GM18868 (cell line): Measurements from ENCODE around the gene CCDC54.
"Not testable (repeated sequence)": the region's sequence is repeated elsewhere in the genome, so short reads cannot be mapped to it uniquely, and the experiment has no call there.

Experiments used
- ATAC-seq: cut with Tn5 transposase; IDR thresholded peaks from one replicate; pipeline ENCODE4 v1.9.1; 2021; ENCODE audit warnings: mild to moderate bottlenecking, moderate library complexity; ENCODE audit not compliant: unreplicated experiment

The CCDC54 gene

DNA sequence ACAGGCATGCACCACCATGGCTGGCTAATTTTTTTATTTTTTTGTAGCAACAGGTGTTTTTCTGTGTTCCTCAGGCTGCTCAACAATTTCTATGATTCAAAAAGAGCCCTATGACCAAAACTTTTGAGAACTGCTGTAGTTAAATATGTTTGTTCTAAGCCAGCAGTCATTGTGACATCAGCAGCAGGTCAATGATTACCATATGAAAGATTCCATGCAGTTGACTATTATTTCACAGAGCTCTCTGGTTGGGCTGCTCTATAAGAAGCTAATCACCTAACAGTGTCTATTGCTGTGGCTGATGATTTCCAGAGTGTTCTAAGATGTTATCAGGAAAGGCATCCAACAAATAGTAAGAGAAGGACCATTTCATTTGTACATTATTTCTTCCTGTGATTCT, at the start of gene CCDC54:
TSS of gene CCDC54 (plus strand) at position 289 of the 400 bp plus-strand sequence. CDS start 149 bp downstream, outside the sequence.
- no peak for ATAC-seq

- no peak for ATAC-seq
Observed at GRCh38 chr3:107328069-107328468, 49.2 kb upstream of the CCDC54 start.

- no peak for ATAC-seq
Observed at GRCh38 chr3:107329088-107329487, 48.2 kb upstream of the CCDC54 start.

DNA sequence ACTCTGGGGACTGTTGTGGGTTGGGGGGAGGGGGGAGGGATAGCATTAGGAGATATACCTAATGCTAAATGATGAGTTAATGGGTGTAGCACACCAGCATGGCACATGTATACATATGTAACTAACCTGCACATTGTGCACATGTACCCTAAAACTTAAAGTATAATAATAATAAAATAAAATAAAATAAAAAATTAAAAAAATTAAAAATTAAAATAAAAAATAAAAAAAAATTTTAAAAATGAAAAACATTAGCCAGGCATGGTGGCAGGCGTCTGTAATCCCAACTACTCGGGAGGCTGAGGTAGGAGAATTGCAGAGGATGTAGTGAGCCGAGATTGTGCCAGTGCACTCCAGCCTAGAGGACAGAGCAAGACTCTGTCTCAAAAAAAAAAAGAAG, 37.5 kb upstream of the CCDC54 start:
- not testable (repeated sequence) for ATAC-seq

GRCh38 chr3:107344722-107345121, 32.5 kb upstream of the CCDC54 start:
- ATAC-seq, result no peak

- ATAC-seq, result no peak
Observed at GRCh38 chr3:107345822-107346405, 31.3 kb upstream of the CCDC54 start.

DNA sequence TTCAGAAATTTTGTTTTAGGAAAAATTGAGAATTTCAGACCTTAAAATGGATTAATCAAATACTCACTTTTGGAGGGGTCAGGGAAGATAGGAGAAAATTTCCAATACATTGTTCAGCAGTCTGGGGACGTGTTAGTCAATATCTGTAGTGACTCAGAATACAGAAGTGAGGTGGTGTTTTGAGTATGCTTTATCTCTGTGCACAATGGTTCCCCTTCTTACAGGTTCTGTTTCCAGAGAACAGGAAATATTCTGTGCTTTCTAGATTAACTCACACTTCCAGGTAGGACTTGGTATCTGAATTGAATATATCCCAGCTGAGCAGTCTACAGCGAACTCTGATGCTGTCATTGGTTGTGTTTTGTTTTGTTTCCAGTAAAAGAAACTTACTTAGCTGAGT, 30.7 kb upstream of the CCDC54 start:
- ATAC-seq, result no peak

DNA sequence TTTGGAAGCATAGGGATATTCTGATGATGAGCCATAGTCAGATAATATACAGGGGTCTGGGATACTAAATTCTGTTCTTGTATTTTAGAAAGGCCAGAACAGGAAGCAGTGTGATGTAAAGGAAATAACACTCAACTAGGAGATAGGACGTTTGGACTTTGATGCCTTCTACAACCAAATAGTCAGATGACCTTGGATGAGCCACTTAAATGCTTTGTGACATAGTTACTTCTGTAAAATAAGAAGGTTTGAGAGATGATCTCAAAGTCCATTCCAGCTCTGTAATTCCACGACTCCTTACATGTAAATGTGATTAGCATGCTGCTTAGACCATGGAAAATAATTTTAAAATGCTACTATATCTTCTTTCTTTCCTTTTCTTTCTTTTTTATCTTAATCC, 29.5 kb upstream of the CCDC54 start:
- no peak for ATAC-seq

GRCh38 chr3:107356706-107357105, 20.5 kb upstream of the CCDC54 start:
- ATAC-seq, result no peak

DNA sequence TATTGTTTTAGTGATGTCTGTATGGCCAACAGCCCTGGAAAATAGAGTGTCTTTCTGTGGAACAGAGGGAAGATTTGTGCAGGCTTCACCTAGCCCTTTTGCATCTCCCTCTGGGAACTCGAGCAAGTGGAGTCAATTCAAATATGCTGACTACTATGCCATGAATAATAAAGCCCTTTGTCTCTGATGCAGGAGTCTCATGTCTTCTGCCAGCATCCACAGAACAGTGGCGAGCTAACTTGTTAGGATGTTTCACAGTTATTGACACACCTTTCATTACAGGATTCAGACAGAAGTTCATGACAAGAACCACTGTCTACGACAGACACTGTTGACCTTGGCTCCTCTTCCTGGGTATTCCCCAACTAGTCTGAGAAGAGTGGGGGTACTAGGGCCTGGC, 15.6 kb upstream of the CCDC54 start:
- ATAC-seq, result no peak

DNA sequence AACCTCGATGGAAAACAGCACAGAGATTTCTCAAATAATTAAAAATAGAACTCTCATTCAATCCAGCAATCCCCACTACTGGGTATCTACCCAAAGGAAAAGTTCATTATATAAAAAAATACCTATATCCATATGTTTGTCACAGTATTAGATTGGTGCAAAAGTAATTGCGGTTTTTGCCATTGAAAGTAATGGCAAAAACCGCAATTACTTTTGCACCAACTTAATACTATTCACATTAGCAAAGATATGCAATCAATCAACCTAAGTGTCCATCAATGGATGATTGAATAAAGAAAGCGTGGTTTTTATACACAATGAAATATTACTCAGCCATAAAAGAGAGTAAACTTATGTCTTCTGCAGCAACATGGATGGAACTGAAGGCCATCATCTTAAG, 12.2 kb upstream of the CCDC54 start:
- no peak for ATAC-seq

DNA sequence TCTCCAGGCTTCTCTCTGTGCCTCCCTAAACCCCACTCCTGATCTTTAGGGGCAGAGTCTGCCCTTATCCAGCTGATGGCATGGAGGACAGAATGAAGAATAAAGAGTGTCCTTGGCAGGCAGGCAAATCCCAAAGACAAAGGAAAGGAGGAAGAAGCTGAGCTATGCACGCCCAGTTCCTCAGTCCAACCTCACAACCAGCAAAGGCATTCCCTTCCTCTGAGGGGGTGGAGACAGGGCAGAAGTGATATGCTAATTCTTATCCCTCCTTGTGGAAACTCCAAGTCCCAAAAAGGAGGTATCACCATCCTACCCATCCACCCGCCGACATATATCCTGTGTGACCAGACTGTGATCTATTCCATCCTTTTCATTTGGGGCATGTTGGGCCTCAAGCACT, 10.5 kb upstream of the CCDC54 start:
- ATAC-seq, result no peak

- no peak for ATAC-seq
Observed at GRCh38 chr3:107367353-107367752, 9.9 kb upstream of the CCDC54 start.

DNA sequence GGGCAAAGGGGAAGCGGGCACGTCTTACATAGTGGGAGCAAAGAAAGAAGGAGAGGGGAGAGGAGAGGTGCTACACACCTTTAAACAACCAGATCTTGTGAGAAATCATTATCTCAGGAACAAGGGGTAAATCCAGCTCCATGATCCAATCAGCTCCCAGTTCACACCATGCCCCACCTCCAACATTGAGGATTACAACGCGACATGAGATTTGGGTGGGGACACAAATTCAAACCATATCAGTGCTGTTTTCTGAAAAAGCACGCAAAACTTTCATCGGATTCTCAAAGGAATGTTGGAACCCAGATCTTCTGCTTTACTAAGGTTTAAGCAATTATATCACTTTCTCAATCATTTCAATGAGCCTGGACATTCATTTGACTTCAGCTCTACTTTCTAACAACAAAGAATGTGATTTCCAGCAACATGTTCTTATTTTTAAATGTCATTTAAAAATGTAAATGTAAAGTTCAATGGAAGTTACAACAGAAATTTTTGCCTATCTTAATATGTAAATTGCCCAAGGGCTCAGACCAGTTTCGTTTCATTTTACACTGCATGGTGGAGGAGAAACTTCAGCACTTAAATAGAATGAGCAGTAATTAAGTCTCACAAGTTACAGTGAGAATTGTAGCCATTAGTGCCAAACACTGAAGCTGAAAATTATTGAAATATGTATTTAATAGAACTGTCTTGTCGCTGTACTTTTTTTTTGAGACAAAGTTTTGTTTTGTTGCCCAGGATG, 8.4 kb upstream of the CCDC54 start:
- ATAC-seq, result no peak

DNA sequence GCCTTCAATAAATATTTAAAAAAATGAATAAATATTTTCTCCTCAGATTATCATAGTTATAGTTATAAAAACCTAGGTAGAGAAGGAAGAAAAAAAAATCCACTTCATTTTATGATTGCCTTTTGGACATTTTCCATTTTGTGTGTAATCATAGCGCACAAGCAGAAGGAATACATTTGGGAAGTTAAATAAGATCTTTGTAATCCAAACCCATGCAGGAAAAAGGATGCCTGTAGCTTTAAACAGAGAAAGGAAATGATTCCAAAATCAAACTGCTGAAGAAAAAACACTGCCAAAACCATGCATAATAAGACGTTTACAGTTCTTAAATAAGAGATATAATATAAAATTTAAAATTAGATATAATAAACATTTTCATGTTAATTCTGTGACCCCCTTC, 7.4 kb upstream of the CCDC54 start:
- no peak for ATAC-seq

DNA sequence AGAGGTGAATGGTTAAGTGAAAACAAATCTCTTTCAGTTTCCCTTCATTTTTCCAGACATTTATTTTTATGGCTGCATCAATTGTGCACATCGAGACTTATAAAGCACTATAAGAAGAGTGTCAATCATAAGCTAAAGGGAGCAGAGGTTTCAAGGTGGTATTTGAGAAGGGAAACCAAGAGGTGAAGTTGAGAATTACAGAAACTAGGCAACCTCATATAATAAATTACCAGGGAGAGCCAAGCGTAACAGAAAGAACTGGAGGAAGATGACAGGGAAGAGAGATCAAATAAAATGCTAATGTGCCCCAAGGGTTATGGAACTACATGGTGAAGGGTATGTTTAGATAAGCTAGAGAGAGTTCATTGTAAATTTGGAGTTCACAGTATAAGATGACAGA, 6.3 kb upstream of the CCDC54 start:
- no peak for ATAC-seq

DNA sequence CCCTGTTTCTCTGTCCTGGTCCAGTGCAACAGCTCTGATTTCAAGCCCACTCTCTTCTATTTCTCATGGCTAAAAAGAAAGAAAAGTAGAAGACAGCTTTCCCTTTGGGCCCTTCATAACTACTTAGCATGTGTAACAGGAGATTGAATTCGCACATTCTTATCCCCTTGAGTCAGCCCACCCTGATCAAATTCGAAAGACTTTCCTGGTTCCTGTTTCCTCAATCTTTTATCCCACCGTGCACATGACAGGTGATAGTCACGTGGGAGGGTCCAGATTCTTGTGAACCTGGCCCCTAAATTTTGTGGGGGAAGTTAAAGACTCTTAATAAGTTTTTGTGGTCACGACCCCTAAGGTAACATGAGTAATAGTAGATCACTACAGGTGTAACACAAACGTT, 4.7 kb upstream of the CCDC54 start:
- no peak for ATAC-seq

- no peak for ATAC-seq
Observed at GRCh38 chr3:107373896-107374295, 3.3 kb upstream of the CCDC54 start.

- no peak for ATAC-seq
Observed at GRCh38 chr3:107375682-107376081, 1.6 kb upstream of the CCDC54 start.

DNA sequence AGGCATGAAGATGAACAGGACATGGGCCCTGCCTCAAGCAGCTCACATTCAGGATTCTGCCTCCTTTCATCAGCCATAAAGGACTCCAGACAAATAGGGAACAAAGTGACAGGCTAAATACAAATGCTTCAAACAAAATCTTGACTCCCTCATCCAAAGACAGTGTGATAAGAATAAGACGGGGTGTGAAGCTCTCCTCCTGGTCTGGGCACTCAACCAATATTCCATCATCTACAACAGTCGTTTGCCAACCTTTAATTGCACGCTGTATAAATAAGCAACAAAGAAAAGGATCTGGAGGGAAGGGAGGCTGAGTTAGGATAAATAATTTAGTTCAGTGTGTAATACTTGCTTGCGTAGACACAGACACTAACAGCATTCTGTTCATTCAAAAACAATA, 5.4 kb downstream of the CCDC54 start:
- no peak for ATAC-seq

GRCh38 chr3:107384428-107384827, 7.2 kb downstream of the CCDC54 start:
- no peak for ATAC-seq

- no peak for ATAC-seq
Observed at GRCh38 chr3:107384907-107385306, 7.7 kb downstream of the CCDC54 start.

DNA sequence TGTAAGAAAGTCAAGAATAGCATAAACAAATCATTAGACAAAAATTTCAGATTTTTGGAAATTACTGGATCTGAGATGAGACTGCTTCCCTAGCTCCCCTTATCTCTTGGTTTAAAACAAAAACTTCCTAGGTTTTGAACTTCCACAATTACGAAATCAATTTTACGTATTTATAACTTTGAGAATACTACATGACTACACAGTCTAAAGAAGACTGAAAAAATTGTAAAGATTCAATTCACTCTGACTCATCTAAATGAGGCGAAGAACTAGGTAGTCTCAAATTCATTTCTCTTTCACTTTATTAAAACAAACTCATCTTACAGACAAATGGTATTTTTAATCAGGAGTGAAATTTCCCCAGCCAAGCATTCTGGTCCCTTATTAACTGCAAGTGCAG, 10.3 kb downstream of the CCDC54 start:
- ATAC-seq, result no peak
